DOHH2 (cell line): Measurements from ENCODE around the gene ZNF320.

Experiments used
- EZH2phosphoT487 ChIP-seq: fragments of 200-600 bp; sonication (generic); IDR thresholded peaks from 2 replicates; pipeline ENCODE4 v1.6.1; 2017; ENCODE audit warnings: borderline replicate concordance, mild to moderate bottlenecking, antibody characterized with exemption, low read length, moderate library complexity, mixed read lengths
- TF ChIP-seq, protein P1 (sequence below): fragments of 200-600 bp; sonication (generic); IDR thresholded peaks from one replicate; pipeline ENCODE4 v1.5.1; 2014; ENCODE audit warnings: antibody characterized with exemption, mild to moderate bottlenecking, low read depth, low read length; ENCODE audit not compliant: poor library complexity, severe bottlenecking

DNA sequence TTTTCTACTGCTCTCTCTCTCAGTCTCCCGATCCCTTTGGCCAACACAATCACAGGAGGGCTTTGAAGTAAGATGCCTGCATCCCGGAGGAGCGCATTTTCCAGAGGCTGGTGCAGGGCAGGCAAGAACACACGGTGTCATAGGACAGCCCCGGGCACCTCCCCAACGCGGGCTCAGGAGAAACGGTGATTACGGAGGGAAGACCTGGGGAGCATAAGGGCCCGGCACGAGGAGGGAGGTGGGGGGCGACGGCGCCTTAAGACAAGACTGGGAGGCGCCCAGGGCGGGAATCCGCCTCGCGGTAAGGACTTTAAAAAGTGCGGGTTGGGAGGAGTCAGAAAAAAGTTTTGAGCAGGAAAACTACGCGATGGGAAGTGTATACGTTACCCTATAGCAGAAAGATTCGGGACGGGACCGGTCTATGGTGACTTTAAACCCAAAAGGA lies 44.5 kb upstream of the ZNF320 start:
- TF ChIP-seq, protein P1, sequence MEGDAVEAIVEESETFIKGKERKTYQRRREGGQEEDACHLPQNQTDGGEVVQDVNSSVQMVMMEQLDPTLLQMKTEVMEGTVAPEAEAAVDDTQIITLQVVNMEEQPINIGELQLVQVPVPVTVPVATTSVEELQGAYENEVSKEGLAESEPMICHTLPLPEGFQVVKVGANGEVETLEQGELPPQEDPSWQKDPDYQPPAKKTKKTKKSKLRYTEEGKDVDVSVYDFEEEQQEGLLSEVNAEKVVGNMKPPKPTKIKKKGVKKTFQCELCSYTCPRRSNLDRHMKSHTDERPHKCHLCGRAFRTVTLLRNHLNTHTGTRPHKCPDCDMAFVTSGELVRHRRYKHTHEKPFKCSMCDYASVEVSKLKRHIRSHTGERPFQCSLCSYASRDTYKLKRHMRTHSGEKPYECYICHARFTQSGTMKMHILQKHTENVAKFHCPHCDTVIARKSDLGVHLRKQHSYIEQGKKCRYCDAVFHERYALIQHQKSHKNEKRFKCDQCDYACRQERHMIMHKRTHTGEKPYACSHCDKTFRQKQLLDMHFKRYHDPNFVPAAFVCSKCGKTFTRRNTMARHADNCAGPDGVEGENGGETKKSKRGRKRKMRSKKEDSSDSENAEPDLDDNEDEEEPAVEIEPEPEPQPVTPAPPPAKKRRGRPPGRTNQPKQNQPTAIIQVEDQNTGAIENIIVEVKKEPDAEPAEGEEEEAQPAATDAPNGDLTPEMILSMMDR = no peak
- no peak for TF ChIP-seq EZH2phosphoT487
